Kidney glomerular epithelial cell (primary cell): ENCODE results near the gene NPC1L1.
"Not testable (repeated sequence)": the region's sequence is repeated elsewhere in the genome, so short reads cannot be mapped to it uniquely, and the experiment has no call there.

Experiments used
- DNase-seq: peaks from one replicate; lab custom pipeline; 2025; lab: John Stamatoyannopoulos, UW

The NPC1L1 gene

DNA sequence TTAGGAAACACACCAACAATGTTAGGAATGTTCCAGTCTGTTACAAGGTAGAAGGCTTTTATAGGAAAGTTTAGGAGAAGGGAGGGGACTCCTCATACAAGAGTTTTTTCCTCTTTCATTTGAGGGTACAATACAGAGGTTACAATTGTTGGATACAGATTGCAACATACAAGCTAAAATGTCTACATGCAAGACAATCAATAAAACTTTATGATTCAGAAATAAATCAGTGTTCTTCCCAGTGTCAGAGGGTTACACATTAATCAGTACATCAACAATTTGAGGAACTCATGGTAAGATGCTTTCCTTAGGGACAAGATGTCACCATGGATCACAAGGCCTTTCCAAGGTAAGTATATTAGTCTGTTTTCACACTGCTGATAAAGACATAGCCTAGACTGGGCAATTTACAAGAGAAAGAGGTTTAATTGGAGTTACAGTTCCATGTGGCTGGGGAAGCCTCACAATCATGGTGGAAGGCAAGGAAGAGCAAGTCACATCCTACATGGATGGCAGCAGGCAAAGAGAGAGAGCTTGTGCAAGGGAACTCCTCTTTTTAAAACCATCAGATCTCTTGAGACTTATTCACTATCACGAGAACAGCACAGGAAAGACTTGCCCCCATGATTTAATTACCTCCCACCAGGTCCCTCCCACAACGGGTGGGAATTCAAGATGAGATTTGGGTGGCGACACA lies 34.4 kb downstream of the NPC1L1 start:
- DNase-seq, result not testable (repeated sequence)

DNA sequence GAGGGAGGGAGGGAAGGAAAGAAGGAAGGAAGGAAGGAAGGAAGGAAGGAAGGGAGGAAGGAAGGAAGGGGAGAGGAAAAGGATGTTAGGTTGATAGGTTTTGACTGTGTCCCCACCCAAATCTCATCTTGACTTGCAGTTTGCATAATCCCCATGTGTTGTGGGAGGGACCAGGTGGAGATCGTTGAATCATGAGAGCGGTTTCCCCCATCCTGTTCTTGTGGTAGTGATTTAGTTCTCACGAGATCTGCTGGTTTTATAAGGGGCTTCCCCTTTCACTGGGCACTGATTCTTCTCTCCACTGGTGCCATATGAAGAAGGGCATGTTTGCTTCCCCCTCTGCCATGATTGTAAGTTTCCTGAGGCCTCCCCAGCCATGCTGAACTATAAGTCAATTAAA lies 35.5 kb downstream of the NPC1L1 start:
- no peak for DNase-seq

DNA sequence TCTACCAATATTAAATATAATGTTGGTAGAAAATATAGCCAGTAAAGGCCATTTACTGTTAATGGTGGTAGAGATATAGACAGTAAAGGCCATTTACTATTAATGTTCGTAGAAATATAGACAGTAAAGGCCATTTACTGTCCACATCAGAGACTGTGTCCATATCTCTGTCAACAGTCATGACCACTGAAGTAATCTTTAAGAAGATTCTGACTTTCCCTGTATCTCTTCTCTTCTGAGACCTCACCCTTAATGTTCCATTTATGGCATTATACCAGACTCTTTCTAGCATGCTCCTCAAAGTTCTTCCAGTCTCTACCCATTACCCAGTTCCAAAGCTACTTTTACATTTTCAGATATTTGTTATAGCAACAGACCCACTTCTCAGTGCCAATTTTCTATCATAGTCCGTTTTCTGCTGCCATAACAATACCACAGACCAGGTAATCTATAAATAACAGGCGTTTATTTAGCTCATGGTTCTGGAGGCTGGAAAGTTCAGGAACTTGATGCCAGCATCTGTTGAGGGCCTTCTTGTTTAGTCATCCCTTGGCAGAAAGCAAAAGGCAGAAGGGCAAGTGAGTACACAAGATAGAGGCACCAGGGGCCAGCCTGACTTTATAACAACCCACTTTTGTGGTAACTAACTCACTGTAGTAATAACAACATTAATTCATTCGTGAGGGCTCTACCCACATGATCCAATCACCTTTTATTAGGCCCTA lies 42.7 kb downstream of the NPC1L1 start:
- DNase-seq, result no peak

DNA sequence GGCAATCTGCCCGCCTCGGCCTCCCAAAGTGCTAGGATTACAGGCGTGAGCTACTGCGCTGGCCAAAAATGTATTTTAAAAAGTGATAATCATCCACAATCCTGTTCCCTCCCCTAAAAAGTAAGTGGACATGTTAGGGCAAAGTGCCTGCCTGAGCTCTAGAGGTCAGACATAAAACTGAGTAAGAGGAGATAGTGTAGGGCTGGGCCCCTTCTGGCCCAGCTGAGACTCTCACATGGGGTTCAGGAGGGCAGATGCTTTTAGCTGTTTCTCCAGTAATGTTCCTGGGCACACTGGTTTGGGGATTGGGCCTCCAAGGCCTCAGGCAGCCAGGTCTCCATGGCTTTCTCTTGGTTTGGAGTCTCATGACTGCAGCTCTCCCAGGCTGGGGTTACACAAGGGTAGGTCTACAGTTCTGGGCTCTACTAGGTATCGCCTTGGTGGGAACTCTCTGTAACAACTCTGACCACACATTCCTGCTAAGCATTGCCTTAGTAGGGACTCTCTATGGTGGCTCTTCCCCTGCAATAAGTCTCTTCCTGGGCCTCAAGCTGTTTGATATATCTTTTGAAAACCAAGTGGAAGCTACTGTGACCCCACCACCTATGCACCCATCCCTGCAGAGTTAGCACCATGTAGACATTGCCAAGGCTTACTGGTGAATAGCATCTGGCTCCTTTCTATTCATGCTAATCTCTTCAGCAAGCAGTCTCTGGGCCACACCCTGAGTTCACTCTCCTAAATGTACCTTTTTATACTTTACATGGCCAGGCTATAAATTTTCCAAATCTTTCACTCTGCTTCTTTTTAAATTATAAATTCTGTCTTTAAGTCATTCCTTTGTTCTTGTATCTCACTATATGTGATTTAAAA lies 43.7 kb downstream of the NPC1L1 start:
- no peak for DNase-seq

DNA sequence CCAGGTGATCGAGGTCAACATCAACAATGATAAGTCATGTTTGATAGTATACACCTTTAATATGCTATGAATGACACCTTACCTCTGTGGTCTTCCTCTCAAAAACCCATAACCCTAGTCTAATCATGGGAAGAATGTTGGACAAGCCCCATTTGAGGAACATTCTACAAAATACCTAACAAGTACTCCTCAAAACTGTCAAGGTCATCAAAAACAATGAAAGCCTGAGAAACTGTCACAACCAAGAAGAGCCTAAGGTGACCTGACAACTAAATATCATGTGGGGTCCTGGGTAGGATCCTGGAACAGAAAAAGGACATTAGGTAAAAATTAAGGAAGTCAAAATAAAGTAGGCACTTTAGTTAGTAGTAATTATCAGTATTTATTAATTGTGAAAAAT lies 44.7 kb downstream of the NPC1L1 start:
- DNase-seq, result no peak

DNA sequence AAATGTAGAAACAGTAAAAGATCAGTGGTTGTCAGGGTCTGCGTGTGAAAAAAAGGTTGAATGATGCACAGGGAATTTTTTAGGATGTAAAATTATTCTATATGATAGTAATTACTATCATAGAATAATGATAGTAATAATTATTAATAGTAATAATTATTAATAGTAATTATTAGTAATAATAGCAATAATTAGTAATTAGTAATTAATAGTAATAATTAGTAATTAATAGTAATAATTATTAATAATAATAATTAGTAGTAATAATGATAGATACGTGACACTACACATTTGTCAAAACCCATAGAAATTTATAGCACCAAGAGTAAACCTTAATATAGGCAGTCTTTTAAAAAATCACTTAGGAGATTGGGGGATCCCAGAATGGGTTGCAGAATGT lies 46.2 kb downstream of the NPC1L1 start:
- no peak for DNase-seq

DNA sequence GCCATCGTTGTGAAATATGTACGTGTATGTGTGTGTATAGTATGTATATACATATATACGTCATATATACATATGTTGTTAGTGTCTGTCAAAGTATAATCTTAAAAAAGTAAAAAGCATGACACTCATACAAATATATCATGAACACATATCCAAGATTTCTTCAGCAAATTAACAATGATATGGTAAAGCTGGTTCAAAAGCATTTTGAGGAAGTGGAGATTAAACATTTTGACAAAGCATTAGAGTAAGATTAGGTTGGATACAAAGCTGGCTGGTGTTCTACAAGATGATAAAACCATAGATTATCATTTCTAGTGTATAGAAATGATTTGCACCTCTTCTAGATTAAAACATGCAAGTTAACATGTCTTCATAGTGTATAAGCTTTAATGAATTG lies 49.9 kb downstream of the NPC1L1 start:
- no peak for DNase-seq

DNA sequence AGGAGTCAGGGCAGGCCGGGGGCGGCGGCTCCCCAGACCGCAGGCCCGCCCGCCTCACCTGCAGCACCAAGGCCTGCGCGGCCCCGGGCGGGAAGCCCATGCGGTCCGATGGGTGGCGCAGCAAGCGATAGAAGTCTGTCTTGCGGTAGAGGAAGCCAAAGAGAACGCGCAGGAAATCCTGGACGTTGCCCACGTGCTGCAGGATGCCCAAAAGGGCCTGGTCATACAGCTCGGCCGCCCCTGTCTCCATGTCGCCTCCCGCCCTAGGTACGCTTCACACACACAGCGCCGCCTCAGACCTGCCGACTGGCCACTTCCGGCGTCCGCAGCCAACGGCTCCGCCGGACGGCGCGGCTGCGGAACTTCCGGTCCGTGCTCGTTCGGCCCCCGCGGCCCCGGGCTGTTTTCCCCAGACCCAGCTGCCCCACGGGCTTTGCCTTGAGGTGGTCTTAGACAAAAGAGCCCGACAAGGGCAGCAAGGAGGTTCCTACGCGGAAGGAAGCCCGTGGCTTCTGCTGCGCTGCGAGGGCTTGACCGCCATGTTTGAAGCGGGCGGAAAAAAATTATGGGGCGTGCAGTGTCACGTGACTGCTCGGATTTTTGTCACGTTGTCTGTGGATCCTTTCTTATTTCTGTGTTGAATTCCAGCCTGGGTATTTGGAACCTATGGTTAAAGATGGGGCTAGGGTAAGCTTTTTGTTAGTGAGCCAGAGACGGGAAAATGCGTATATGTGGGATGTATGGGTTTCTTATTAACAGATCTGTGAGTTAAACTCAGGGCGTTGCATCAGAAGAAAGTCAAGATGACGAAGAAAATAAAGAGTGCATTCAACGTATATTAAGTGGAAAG lies 50.6 kb downstream of the NPC1L1 start, which contains the start of gene NUDCD3:
Gene NUDCD3, minus strand, starts transcription at position 308 of the 850 bp plus-strand sequence. Its CDS starts 58 bp downstream, at position 250.
- peak; percentile 81 for DNase-seq

DNA sequence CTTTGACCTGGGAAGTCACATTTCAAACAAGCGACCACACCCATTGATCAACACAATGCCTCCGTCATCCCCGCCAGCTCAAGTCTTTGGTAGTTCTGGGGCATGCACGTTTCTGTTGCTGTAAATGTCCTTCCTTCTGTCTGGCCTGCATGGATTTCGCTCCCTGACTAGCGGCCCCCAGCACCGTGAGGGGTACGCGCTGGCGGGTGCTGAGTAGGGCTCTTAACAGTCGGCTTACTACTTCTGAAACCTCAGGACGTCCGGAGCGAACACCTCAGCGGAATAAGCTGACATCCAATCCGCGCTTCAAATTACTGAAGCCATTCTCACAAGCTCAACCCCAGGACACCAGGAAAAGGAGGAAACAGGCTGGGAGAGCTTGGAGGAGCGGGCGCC lies 51.2 kb downstream of the NPC1L1 start:
- DNase-seq, result peak; percentile 27

DNA sequence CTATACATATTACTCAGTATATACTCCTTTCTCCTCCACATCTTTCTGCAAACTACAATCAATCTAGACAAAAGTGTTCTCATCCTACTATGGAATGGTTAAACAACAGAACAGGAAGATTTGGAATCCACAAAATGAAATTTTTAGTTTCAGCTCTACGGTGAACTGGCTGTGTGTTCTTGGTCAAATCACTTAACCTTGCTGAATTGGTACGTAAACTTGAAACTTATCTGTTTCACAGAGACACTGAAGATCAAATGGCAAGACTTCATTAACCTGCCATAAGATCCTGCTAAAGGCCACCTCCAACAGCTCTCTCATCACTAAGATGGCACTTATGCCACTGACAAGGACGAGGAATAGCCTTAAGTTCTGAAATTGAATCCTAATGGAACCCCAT lies 52.2 kb downstream of the NPC1L1 start:
- no peak for DNase-seq

DNA sequence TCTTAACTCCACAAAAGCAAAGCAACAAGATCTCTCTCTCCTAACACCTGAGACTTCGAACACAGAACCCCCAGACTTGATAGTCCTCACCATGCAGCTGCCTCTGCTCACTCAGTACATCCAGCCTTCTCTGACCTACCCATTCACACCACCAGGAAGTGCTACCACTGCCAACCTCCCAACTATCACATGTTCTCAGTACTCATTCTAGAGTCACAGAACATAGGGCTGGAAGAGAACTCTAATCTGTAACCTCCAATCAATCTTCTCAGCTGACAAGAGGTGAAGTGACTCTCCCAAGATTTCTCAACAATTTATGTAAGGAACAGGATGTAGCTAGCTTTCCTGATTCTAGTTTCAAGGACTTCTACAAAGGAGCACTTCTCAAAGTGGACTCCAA lies 54.4 kb downstream of the NPC1L1 start:
- DNase-seq, result peak; percentile 31

DNA sequence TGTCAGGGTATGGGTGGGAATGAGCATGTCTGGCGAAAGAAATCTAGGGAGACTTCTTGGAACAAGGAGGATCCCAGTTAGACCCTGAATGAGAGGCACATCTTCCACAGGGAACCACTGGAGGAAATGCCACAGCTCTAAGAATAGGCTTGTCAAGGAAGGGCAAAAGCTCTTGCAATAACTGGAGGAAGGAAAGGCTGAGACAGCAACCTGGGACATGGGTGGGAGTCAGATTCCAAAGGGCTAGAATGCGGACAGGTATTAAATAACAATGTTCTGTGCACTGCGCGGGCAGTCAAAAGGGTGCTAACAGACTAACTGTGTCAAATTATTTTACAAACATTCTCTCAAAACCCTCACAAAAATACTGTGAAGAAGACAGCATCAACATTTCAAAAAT lies 55.1 kb downstream of the NPC1L1 start:
- no peak for DNase-seq

DNA sequence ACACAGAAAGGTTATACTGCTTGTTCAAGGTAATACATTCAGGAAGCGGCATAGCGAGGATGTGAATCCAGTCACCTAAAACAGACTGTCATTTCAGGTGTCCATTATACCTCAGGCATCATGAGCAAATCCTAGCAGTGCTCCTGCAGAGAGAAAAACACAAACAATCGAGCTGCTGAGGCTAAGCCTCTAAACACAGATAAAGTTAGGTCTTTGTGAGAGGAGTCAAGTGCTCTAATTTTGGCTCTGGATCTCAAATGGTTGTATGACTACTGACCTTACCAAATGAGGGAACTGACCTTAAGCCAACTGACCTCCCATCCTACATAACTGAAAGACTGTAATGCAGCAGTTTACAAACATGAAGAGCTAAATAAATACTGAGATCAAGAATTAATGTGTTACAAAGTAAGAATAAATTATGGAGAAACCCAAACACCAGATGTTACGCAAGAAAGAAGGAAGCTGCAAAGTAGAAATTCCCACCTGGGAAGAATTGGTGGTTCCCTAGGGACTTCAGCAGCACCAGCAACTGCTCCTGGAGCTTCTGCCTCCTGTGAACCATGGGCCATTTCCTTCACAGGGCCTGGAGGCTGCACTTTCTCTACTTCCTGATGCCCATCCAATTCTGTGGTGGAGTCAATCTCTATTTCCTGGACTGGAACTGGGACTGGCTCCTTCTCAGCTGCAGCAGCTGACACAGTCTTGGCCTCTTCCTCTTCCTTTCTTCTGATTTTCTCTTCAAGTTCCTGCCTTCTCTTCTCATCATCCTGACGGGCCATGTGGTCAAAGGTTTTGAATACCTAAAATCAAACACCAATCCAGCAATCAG lies 56.4 kb downstream of the NPC1L1 start:
- DNase-seq, result no peak

DNA sequence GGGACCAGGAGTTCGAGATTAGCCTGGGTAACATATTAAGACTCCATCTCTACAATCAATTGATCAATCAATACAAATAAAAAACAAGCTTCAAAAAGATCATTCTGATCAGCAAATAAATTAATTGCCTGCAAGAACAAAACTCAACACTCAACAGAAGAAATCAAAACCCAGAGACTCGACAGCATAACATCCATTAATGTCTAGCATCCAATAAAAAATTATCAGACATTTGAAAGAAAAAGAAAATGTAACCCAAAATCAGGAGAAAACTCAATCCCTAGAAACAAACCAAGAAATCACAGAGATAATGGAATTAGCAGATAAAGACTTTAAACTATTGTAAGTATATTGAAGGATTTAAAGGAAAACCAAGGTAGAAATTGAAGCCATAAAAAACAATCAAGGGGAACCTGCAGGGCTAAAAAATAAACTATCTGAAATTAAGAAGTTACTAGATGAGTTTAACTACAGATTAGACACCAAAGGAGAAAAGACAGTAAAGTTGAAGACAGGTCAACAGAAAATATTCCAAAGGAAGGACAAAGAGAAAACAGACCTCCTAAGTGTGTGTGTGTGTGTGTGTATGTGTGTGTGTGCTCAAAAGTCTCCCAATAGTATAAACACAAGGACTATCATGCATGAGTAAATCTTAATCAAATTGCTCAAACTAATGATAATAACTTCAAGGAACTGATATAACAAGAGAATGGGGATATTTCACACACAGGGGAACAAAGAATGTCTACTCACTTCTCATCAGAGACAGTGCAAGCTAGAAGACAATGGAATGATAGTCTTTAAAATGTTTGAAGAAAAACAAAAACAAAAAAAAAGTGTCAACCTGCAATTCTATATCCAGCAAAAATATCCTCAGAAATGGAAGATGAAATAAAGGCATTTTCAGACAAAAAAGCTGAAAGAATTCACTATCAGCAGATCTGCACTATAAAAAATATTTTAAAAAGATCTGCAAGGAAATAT lies 58.3 kb downstream of the NPC1L1 start:
- DNase-seq, result no peak

DNA sequence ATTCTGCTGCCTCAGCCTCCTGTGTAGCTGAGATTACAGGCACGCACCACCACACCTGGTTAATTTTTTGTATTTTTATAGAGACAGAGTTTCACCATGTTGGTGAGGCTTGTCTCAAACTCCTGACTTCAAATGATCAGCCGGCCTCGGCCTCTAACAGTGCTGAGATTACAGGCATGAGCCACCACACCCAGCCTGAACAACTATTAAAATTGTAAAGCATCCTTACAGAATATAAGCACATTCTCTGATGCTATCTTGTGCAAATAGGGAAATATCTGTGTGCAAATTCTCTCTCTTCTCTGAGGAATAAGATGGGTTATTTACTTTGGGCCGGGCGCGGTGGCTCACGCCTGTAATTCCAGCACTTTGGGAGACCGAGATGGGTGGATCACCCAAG lies 63.2 kb downstream of the NPC1L1 start:
- DNase-seq, result no peak

DNA sequence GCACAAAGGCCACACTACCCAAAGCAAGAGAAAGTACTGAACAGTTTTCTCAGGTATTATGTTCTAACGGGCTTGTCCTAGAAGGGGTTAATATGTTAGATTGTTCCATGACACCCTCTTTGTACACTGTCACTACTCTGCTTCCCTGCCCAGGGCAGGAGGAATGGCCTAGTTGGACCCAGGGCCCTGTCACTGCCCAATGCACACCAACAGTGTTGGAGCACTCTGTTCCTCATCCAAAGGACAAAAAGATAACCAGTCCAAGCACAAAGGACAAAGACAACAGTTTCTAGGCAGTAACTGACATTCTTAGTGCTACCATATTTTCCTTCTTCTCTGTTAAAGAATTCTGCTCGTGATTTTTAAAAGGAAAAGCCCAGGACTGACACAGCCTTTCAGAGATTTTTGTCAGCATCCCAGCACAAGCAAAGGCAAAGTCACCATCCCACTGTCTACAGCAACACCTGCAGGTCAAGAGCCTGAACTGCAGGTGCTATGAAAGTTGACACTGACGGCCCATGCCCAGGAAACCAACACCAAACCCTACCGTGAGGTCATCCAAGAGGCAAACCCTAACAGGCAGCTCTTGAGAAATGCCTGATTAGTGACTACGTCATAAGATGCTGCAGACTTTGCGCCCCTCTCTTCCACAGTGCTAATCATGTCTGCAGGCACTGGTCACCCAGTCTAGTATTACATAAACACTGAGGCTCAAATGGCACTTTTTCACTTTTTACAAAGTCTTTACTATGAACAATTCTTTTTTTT lies 63.9 kb downstream of the NPC1L1 start:
- peak; percentile 73 for DNase-seq

DNA sequence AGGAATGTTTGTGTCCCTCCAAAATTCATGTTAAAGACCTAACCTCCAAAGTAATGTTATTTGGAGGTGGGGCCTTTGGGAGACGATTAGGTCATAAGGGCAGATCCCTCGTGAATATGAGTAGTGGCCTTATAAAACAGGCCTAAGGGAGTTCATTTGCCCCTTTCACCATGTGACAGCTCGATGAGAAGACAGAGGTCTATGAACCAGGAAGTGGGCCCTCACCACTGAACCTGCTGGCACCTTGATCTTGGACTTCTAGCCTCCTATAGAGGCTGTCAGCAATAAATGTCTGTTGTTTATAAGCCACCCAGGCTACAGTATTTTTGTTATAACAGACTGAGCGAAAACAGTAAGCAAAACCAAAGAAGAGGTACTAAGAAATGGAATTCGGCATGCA lies 64.8 kb downstream of the NPC1L1 start:
- DNase-seq, result no peak

DNA sequence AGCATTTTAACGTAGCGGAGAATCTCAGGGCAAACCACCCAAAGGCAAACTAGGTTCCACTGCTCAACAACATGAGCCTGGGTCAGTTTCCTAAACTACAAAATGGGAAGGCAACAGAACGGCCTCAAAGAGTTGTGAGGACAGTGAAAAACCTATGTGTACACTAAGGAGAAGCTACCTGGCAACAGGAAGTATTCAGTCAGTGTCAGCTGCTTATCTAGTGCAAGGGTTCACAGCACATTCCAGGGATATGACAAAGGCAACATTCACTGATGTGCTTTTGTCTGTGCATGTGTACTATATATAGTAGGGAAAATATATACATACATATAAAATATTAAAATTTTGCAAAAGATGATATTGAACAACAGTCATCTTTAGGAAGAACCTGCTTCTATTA lies 67.8 kb downstream of the NPC1L1 start:
- DNase-seq, result peak; percentile 75

DNA sequence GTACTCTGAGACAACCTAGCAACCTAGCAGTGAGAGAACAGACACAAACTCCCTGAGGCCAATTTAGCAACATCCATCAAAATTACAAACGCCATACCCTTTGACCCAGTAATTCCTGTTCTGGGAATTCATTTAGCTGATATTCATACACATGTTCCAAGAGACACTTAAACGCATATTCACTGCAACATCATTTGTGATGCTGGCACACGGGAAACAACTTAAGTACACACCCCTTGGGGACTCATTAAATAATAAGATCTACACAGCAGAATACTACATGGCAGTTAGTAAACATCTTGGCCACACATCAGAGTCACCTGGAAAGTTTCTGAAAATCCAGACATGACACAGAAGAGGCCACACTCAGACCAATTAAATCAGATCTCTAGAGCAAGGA lies 68.3 kb downstream of the NPC1L1 start:
- no peak for DNase-seq
